ENCODE results near the gene GOLT1B.

Gene GOLT1B

DNA sequence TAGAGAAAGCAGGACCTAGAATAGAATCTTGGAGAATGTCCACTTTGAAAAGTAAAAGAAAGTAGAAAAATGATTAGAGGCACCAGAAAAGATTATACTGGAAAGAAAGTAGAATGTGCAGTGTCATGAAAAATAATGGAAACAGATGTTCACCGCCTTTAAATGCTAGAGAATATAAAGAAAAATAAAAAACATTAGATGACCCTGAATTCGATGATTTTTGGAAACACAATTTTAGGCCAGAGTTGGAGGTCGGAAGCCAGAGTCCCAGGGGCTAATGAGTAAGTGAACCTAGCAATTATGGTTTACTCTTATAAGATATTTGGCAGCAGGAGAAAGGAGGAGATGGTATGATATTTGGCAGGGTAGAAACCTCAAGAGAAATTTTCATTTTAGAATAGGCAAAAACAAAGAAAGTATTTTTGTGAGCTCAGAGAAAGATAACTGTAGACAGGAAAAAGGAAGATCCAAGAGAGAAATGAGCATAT is 65.4 kb downstream of the GOLT1B start:
- in situ Hi-C loops (cut with HindIII; ENCODE audit: low pct_ligation_motif_present, low sequenced_read_pairs) = no loop called here
- TF ChIP-seq, protein P1, sequence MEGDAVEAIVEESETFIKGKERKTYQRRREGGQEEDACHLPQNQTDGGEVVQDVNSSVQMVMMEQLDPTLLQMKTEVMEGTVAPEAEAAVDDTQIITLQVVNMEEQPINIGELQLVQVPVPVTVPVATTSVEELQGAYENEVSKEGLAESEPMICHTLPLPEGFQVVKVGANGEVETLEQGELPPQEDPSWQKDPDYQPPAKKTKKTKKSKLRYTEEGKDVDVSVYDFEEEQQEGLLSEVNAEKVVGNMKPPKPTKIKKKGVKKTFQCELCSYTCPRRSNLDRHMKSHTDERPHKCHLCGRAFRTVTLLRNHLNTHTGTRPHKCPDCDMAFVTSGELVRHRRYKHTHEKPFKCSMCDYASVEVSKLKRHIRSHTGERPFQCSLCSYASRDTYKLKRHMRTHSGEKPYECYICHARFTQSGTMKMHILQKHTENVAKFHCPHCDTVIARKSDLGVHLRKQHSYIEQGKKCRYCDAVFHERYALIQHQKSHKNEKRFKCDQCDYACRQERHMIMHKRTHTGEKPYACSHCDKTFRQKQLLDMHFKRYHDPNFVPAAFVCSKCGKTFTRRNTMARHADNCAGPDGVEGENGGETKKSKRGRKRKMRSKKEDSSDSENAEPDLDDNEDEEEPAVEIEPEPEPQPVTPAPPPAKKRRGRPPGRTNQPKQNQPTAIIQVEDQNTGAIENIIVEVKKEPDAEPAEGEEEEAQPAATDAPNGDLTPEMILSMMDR (IDR thresholded peaks at IDR 0.05; ENCODE audit: low read depth, low read length, missing control alignments) = no peak
- Histone ChIP-seq H3K4me3 (ENCODE audit: low read depth, low read length) (no peak overlapping the region), H3K27me3 (replicated peaks) (no peaks in the 10 kb centered on the region), H3K27ac (no peak overlapping the region), H3K36me3 (replicated peaks) (no peaks in the 10 kb centered on the region)
- DNase-seq = no peak

All from brain microvascular endothelial cell (primary cell).